Activated CD8-positive, alpha-beta memory T cell treated with anti-CD3 and anti-CD28 coated beads, Interleukin-2, amount 50 U/mL, for 24 hours (primary cell): ENCODE measurements around the gene AKAP11.
"Not testable (repeated sequence)": the region's sequence is repeated elsewhere in the genome, so short reads cannot be mapped to it uniquely, and the experiment has no call there.

Experiments used
- DNase-seq: peaks from one replicate; pipeline ENCODE4 v3.0.0-alpha.2; 2020; ENCODE audit errors: extremely low read depth

AKAP11 gene

DNA sequence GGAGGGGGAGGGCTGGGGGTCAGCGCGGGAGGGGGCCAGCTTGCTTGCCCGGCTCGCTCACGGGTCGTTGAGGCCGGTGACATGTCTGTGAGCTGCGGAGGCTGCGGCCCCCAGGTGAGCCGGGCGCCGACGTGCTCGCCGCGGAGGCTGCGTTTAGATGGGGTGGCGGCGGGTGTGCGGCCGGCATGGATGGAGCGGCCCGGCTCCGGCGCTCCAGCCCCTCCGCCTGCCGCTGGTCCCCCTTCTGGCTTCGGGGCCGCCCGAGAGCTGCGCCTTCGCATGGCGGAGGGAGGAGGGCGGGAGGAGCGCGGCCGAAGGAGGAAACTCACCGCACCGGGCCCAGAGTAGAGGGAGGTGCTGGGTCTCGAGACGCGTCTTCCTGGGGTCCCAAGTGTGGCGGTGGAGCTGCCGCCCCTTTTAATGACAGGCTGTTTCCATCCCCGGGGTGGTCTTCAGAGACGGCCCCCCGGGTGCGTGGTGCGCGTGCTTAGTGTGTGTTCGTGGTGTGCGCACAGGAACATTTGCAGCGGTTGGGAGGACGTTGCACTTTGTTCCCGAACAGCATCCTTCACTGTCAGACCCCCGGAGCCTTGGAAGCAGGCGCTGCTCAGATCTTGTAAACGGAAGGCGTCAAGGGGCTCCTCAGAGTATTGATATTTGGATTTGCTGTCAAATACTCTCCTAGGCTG, at the start of gene AKAP11:
AKAP11 (plus strand) TSS at position 38 of the 689 bp plus-strand sequence. CDS start 14,197 bp downstream, outside the sequence.
- peak; percentile 3 for DNase-seq

DNA sequence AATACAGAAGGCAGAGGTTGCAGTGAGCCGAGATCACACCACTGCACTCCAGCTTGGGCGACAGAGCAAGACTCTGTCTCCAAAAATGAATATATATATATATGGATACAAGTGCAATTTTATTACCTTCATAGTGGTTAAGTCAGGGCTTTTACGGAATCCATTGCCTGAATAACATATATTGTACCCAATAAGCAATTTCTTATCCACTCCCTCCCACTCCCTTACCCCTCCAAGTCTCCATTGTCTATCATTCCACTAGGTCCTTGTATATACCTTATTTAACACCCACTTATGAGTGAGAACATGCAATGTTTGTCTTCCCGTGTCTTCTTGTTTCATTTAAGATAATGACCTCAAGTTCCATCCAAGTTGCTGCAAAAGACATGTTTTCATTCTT, 48.3 kb upstream of the AKAP11 start:
- DNase-seq = no peak

- no peak for DNase-seq
Observed at GRCh38 chr13:42225051-42225450, 46.9 kb upstream of the AKAP11 start.

- not testable (repeated sequence) for DNase-seq
Observed at GRCh38 chr13:42226759-42227158, 45.2 kb upstream of the AKAP11 start.

- DNase-seq = no peak
Observed at GRCh38 chr13:42228527-42228926, 43.4 kb upstream of the AKAP11 start.

DNA sequence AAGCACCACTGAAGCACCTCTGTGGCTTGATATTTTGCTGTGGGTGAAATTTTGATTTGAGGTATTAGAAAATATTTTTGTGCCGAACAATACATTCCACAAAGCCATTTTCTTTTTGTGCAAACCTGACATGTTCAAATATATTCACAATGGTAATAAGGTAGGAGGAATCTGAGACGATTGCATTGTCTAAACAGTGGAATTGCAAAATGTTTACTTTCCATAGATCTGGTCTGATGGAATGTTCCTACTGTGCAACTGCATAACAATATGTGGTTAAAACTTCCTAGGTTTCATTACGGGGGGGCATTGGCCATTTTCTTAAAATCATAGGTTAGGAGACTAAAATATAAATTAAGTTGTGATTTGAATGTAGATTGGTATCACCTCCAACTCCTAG, 42.7 kb upstream of the AKAP11 start:
- no peak for DNase-seq

GRCh38 chr13:42232671-42233070, 39.3 kb upstream of the AKAP11 start:
- no peak for DNase-seq

DNA sequence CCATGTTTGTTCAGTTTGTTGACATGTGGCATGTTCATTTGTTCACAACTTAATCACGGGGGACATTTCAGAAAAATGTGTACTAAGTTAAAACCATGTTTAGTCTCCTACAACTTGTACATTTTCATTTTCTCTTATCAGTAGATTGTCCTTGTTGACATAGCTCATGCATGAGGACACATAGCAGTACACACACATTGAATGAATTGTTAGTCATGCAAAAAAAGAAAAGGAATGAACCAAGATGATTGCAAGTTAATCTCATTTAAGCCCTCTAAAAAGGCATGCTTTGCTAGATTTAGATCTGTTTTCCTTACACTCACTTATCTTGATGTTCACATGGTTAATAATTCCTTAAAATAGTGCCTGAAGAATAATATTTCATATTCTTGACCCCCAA, 38.2 kb upstream of the AKAP11 start:
- no peak for DNase-seq

GRCh38 chr13:42239161-42239560, 32.8 kb upstream of the AKAP11 start:
- DNase-seq = no peak

DNA sequence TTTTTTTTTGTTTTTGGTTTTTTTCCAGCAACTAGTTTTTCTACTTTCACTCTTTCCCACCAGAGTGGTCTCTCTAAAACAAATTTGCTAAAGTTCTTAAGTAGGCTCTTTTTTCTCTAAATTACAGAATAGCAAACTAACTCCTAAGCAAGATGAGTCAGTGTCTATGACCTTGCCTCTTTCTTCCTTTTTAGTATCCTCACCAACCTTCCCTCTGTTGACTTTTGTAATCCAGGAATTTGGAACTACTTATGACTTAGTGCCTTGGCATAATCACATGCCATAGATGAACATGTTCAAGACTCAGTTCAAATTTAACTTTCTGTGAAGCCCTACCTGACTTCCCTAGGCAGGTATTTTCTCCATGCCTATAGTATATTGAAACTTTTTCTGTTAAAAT, 32.3 kb upstream of the AKAP11 start:
- no peak for DNase-seq

- DNase-seq = no peak
Observed at GRCh38 chr13:42246541-42246940, 25.4 kb upstream of the AKAP11 start.

GRCh38 chr13:42247883-42248282, 24.1 kb upstream of the AKAP11 start:
- DNase-seq = no peak

DNA sequence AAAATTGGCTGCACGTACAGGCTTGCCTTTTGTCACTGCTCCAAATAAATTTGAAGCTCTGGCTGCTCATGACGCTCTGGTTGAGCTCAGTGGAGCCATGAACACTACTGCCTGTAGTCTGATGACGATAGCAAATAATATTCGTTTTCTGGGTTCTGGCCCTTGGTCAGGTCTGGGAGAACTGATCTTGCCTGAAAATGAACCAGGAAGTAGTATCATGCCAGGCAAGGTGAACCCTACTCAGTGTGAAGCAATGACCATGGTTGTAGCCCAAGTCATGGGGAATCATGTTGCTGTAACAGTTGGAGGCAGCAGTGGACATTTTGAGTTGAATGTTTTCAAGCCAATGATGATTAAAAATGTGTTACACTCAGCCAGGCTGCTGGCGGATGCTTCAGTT, 16.1 kb upstream of the AKAP11 start:
- no peak for DNase-seq

DNA sequence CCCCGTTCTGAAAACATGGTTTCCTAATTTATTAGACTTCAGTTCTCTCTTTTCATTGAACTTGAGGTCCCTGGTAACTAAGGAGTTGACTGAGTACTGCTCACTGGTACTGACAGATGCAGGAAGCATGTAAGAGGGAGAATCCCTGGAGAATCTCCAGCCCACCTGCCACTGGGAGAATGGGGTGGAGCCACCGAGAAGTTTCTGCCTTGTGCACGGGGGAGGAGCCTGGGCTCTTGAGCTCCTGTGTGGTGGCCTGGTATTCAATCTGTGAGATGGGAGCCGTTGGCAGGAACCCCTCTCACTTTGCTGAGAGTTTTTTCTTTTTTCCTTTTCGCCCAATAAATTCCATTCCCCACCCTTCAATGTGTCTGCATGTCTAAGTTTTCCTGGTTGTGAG, 13.2 kb upstream of the AKAP11 start:
- DNase-seq = no peak

GRCh38 chr13:42259515-42259914, 12.4 kb upstream of the AKAP11 start:
- no peak for DNase-seq

DNA sequence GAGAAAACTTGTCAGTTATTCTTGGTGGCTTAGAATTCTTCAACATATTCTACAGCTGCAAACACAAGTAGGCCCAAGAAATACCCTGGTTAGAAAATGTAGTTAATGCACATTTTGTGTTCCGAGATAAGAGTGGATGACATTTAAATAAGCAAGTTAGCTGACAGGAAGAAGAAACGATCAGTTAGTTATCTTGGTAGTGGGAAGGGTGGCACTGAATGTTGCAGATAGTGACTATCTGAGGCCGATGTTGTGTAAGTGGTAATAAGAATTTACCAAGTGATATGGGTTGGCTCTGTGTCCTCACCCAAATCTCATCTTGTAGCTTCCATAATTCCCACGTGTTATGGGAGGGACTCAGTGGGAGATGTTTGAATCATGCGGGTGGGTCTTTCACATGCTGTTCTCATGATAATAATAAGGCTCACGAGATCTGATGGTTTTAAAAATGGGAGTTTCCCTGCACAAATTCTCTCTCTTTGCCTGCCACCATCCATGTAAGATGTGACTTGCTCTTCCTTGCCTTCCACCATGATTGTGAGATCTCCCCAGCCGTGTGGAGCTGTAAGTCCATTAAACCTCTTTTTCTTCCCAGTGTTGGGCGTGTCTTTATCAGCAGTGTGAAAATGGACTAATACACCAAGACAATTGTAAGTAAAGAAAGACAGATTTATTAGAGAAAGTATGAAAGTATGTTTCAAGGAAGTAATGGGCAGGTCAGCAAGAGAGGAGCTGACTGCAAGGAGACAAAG, 10.9 kb upstream of the AKAP11 start:
- no peak for DNase-seq

DNA sequence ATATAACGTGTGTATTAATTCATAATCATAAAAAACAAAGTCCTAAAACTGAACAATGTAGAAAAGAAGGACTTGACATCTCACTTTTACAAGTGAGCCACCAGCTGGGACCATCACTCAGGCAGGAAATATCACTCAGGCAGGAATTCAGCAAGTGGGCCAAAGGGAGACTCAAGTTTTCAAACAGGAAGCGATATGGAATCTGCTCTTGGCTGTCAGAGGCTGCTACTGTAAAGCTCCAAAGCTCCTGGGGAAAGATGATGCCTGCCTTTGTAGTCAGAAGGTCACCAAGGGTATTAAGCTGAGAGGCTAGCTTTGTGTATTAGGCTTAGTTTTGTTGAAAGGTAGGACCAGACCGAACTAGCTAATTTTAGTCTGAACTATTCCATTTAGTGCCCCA, 5.5 kb upstream of the AKAP11 start:
- DNase-seq = no peak

GRCh38 chr13:42270160-42270856, 1.6 kb upstream of the AKAP11 start:
- DNase-seq = no peak

DNA sequence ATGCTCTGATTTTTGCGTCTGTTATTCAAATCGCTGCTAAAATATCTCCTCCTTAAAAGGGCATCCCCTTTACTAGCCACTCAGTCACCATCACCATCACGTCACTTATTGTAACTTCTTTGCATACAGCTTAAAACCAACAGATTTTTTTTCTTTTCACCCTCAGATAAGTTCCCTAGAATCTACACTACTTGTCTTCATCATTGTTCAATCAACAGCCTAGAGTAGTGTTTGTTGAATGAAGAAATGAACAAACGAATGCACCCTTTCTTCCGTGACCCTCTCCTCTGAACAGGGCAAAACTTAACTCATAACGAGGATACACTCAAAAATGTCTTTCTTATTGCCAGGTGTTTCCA, 1.1 kb upstream of the AKAP11 start:
- no peak for DNase-seq

DNA sequence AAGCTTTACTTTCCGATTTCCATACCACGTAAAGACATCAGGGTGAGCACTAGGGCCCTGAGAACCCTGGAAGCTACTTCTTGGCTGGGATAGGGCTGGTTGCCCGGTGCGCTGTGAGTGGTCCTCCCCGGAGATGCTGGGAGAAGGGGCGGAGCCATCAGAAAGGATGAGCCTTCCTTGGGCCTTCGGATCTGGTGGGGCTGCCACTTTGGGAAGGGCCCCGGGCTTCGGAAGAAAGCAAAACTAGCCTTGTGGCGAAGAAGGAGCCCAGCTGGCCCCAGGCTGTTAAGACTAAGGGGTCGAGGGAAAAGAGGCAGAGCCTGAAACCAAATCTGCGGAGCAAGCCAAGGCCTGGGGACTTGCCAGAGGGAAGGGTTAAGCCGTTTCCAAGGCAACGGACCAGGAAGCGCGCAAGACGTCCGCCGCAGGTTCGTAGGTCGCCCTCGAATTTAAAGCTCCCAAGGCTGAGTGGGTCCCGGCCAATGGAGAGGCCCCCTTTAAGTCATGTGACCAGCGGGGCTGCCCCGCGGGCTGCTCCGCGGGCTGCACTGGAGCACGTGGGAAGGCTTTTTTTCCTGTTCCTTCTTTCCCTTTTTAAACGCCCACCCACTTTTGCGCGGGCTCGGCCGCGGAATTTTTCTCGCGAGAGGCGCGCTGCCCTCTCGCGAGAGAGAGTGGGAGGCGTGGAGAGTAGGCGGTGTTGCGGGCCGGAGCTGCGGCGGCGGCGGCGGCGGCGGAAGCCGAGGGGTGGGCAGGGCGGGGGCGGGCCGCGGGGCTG, 426 bp upstream of the AKAP11 start:
- DNase-seq = peak; percentile 85

- no peak for DNase-seq
Observed at GRCh38 chr13:42272804-42273175, 838 bp downstream of the AKAP11 start.

- DNase-seq = no peak
Observed at GRCh38 chr13:42274386-42275097, 2.6 kb downstream of the AKAP11 start.
